Neural cell (in vitro differentiated cells): ENCODE data around the gene TCF12.

ENCODE experiments used
- CTCF ChIP-seq: fragments of 450-650 bp; IDR thresholded peaks from 2 replicates; pipeline ENCODE4 v1.5.1; 2014; ENCODE audit warnings: antibody characterized with exemption, mild to moderate bottlenecking, moderate library complexity; ENCODE audit not compliant: poor library complexity, severe bottlenecking
- EP300 ChIP-seq: fragments of 450-650 bp; conservative IDR thresholded peaks from 2 replicates; pipeline ENCODE4 v1.6.1; 2014; ENCODE audit warnings: antibody characterized with exemption, mild to moderate bottlenecking, moderate library complexity; ENCODE audit not compliant: poor library complexity, severe bottlenecking
- EZH2 ChIP-seq: fragments of 200-600, 300-800 bp; shearing (Covaris generic), sonication (generic); IDR thresholded peaks from 2 replicates; pipeline ENCODE4 v1.6.1; 2014; ENCODE audit warnings: antibody characterized with exemption, low read length, borderline replicate concordance, mild to moderate bottlenecking; ENCODE audit not compliant: insufficient read depth, poor library complexity, severe bottlenecking
- POLR2AphosphoS5 ChIP-seq: IDR thresholded peaks from 2 replicates; pipeline ENCODE4 v1.6.1; 2012
- RAD21 ChIP-seq: fragments of 450-650 bp; conservative IDR thresholded peaks from 2 replicates; pipeline ENCODE4 v1.6.1; 2014; ENCODE audit warnings: antibody characterized with exemption, mild to moderate bottlenecking, moderate library complexity
- REST ChIP-seq: IDR thresholded peaks from 2 replicates; pipeline ENCODE4 v1.6.1; 2012; ENCODE audit warnings: borderline replicate concordance
- SMC3 ChIP-seq: fragments of 450-650 bp; conservative IDR thresholded peaks from 2 replicates; pipeline ENCODE4 v1.6.1; 2014; ENCODE audit warnings: antibody characterized with exemption, mild to moderate bottlenecking, moderate library complexity; ENCODE audit not compliant: poor library complexity
- TAF1 ChIP-seq: IDR thresholded peaks from 2 replicates; pipeline ENCODE4 v1.6.1; 2012; ENCODE audit warnings: low read depth

GRCh38 chr15:57031605-57032004 lies 113.2 kb downstream of the TCF12 start:
- no peak for TF ChIP-seq REST
- TF ChIP-seq EP300: no peak
- TF ChIP-seq CTCF: no peak
- no peak for TF ChIP-seq EZH2
- TF ChIP-seq POLR2AphosphoS5: no peak
- no peak for TF ChIP-seq TAF1
- no peak for TF ChIP-seq RAD21
- no peak for TF ChIP-seq SMC3
